WERI-Rb-1 (cell line): ENCODE data around the gene TTLL5.

ENCODE experiments used
- DNase-seq: peaks from one replicate; pipeline ENCODE4 v3.0.0-alpha.2; 2020
- H3K27ac ChIP-seq: fragments of 250-450 bp; sonication (Bioruptor Pico); 2 replicates; pipeline ENCODE4 v1.5.1; 2020; ENCODE audit warnings: mild to moderate bottlenecking, moderate library complexity
- H3K27me3 ChIP-seq: fragments of 250-450 bp; sonication (Bioruptor Pico); 2 replicates; pipeline ENCODE4 v1.5.1; 2021; ENCODE audit warnings: mild to moderate bottlenecking, low read depth, moderate library complexity; ENCODE audit not compliant: insufficient read depth, severe bottlenecking
- H3K36me3 ChIP-seq: fragments of 250-450 bp; sonication (Bioruptor Pico); 2 replicates; pipeline ENCODE4 v1.5.1; 2020; ENCODE audit warnings: mild to moderate bottlenecking, moderate library complexity
- H3K4me3 ChIP-seq: 2 replicates; pipeline ENCODE4 v1.5.1; 2011; ENCODE audit warnings: low read depth, mild to moderate bottlenecking, control low read depth, low read length
- H3K9me3 ChIP-seq: fragments of 250-450 bp; sonication (Bioruptor Pico); 2 replicates; pipeline ENCODE4 v1.5.1; 2021; ENCODE audit warnings: mild to moderate bottlenecking, moderate library complexity; ENCODE audit not compliant: severe bottlenecking
- CTCF ChIP-seq: IDR thresholded peaks from 2 replicates; pipeline ENCODE4 v1.5.1; 2011; ENCODE audit warnings: low read depth, mild to moderate bottlenecking, control low read depth, inconsistent platforms, low read length

The TTLL5 gene

GRCh38 chr14:75794615-75795038, 133.6 kb downstream of the TTLL5 start:
- Histone ChIP-seq H3K27ac (no peak overlapping the region), H3K27me3 (no peaks in the 10 kb centered on the region), H3K36me3 (peaks cover 6% of the 10 kb centered on the region), H3K9me3 (peaks cover 3% of the 10 kb centered on the region), H3K4me3 (no peak overlapping the region)
- peak; percentile 8 for DNase-seq
- TF ChIP-seq CTCF = peak; percentile 26; the same call in 1 of the 2 replicates

- Histone ChIP-seq H3K27me3 (no peaks in the 10 kb centered on the region), H3K9me3 (peaks cover 4% of the 10 kb centered on the region), H3K4me3 (no peak overlapping the region), H3K27ac (no peak overlapping the region), H3K36me3 (peaks cover 12% of the 10 kb centered on the region)
- TF ChIP-seq CTCF = peak; percentile 19; the same call in 1 of the 2 replicates
- peak; percentile 19 for DNase-seq
These were observed 139.7 kb downstream of the TTLL5 start for GRCh38 chr14:75800792-75801191.

DNA sequence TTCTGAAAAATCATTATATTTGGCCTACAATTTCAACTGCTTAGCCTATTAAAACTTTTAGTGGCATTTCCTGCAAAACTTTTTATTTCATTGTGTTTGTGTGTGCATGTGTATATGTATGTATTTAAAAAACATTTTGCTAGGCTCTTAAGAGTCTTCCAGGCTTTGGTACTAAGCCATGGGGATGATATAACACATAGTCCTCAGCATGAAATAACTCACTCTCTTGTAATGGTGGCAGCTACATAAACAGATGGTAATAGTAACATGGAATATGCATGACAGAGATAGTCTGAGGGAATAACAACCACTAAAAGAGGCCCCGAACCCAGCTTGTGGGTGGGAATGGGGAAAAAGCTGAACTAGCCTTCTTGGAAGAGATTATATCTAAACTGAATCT, 141.4 kb downstream of the TTLL5 start:
- Histone ChIP-seq H3K27ac (no peak overlapping the region), H3K27me3 (no peaks in the 10 kb centered on the region), H3K4me3 (no peak overlapping the region), H3K9me3 (peaks cover 4% of the 10 kb centered on the region), H3K36me3 (peaks cover 17% of the 10 kb centered on the region)
- no peak for DNase-seq
- TF ChIP-seq CTCF = no peak

GRCh38 chr14:75803765-75804164, 142.7 kb downstream of the TTLL5 start:
- Histone ChIP-seq H3K27me3 (no peaks in the 10 kb centered on the region), H3K27ac (no peak overlapping the region), H3K9me3 (peaks cover 4% of the 10 kb centered on the region), H3K4me3 (no peak overlapping the region), H3K36me3 (peaks cover 17% of the 10 kb centered on the region)
- TF ChIP-seq CTCF = no peak
- no peak for DNase-seq

GRCh38 chr14:75804570-75805275, 143.7 kb downstream of the TTLL5 start:
- peaks cover 17% of the 10 kb centered on the region for H3K36me3 ChIP-seq
- H3K4me3 ChIP-seq = no peak overlapping the region
- peaks cover 4% of the 10 kb centered on the region for H3K9me3 ChIP-seq
- no peak for DNase-seq
- no peaks in the 10 kb centered on the region for H3K27me3 ChIP-seq
- no peak overlapping the region for H3K27ac ChIP-seq
- TF ChIP-seq CTCF = no peak

DNA sequence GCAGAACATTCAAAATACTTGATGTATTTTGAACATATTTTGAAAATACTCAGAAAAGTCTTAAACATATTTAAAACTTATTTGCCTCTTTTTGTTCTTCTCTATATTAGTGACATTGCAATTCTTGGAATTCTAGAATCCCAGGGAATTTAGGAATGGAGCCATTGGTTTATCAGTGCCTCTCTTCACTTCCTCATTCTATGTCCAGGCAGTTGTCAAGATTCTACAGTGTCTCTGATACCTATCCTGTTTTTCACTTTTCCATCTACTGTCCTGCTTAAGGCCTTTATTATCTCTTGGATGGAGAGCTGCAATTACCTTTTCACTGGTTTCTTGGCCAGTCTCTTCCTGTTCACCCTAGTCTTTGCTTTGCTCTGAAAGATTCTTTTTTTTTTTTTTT, 144.6 kb downstream of the TTLL5 start:
- H3K9me3 ChIP-seq = peaks cover 1% of the 10 kb centered on the region
- H3K27ac ChIP-seq = no peak overlapping the region
- peaks cover 12% of the 10 kb centered on the region for H3K36me3 ChIP-seq
- no peak overlapping the region for H3K4me3 ChIP-seq
- no peak for TF ChIP-seq CTCF
- DNase-seq = no peak
- H3K27me3 ChIP-seq = no peaks in the 10 kb centered on the region
